HL-60/S4 (cell line): ENCODE measurements around the gene SLC6A13.

Experiments used
- in situ Hi-C: fragments of 300-500 bp; cut with MboI; formaldehyde crosslinking; loops from 2 replicates; pipeline ENCODE4 v1.14.3; 2022; ENCODE audit warnings: low sequenced_read_pairs

The SLC6A13 gene

DNA sequence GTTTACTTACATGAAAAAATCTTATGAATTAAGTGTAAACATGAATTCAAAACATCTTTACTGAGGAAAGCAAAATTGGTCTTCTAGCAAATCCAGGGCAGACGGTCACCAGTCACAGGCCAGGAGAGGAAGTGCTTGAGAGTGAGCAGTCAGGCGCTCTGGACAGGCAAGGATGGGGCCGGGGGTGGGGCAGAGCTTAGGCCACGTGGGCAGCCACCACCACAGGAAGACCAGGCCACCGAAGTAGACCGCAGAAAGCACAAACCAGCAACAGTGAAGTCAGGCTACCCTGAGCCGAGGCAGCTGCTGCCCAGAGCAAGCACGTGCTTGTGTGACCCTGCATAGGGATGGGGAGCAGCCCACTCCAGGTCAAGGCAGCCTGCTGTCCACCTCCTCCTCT lies 82.2 kb downstream of the SLC6A13 start:
- in situ Hi-C loops, result no loop called here

GRCh38 chr12:179885-180284 lies 82.8 kb downstream of the SLC6A13 start:
- in situ Hi-C loops, result no loop called here

- in situ Hi-C loops, result no loop called here
Measured at GRCh38 chr12:179131-179884, 83.3 kb downstream of the SLC6A13 start.

DNA sequence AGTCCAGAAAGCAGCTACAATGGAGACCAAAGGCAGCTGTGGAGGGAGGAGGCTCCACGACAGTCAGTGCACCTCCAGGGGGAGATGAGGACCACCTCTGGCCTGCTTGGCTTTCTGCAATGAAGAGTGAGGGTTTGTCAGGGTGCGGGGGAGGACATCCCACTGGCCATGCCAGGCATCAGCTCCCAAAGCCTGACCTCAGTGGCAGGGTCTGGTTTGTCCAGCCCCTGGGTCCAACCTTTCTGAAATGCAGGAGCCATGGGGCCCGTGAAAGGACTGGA lies 83.9 kb downstream of the SLC6A13 start:
- in situ Hi-C loops, result no loop called here

DNA sequence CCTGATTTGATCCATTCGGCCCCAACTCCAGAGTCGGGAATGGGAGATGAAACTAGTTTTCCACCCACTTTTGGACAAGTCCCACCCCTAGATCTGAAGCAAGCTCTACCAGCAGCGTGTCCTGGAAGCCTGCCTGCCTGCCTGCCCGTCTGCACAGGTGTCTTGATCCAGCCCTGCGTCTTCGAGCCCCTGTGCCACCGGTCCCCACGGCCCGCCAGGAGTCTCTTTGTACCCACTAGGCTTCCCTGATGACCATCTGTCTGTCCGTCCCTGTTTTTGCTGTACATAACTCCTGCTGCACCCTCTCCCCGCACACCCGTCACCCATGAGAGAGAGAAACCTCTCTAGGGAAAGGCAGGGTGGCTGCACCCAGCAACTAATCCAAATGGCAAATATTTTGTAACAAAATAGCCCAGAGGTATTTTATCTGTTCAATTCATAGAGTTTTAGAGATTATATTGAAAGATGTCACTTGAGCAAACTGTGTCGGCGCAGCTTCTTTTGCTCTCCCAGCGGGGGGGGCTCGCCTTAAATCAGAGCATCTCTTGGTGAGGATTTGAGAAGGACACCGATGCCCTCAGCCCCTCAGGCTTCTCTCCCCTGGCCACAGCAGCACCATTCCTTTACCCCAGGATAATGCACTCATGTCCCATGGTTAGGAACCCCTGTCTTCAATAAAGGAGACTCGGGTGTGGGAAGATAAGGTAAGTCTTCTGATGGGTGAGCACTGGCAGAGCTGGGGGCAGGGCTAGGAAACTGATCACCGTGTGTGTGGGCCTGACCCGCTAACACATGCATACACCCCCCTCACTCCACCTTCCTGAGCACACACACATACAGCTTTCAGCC lies 84.4 kb downstream of the SLC6A13 start:
- in situ Hi-C loops, result no loop called here

GRCh38 chr12:177336-177979 lies 85.2 kb downstream of the SLC6A13 start:
- in situ Hi-C loops, result no loop called here

DNA sequence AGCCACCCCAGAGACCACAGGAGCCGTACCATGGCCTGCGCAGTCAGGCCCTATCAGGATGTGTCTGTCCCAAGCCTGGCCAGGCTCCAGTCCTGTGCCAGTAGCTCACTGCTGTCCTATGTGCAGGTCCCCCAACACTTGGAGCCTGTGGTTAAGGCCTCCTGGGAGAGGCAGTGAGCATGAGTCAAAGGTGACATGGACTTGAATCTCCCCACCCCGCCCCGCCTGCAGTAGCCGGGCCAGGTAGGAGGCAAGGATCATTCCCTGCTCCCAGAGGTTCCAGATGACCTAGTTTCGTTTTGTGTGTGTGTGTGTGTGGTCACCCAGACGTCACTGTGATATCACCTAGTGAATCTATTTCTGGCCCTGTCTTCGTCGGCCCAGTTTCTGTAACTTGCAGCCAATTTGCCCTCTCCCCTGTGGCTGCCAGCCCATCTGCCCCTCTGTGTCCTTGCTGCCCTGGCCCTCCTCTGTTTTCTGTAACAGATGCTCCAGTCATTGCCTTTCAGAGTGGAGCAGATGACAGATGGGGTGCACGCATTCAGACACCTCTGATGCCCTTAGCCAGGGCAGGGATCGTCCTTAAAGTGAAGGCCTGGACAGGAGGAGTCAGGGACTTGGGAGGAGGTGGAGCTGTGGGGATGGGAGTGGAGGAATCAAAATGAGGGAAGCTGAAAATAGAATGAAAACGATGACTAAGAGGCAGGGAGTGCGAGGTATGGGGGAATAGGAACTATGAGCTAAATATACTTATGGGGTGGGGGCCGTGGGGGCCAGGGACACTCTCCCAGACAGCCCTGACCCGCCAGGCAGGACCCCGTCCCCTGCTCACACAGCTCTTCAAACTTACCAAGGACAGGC lies 86.1 kb downstream of the SLC6A13 start:
- in situ Hi-C loops, result no loop called here

DNA sequence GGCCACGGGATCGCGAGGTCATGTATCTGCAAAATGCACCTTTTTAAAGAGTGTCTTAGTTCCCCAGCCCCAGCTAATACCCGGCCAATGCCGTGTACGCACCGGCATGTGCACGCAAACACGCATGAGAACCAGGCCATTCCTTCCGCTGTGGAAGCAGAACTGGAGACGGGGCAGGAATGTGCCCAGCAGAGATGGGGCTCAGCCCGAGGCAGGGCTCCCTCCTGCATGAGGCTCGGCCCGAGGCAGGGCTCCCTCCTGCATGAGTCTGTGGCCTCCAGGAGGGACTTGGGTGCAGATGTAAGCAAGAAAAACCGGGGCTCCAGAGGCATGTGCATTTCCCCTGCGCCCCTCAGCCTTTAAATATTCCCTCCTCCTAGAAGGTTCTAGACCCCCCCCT lies 86.9 kb downstream of the SLC6A13 start:
- in situ Hi-C loops, result no loop called here

- in situ Hi-C loops, result no loop called here
Measured at GRCh38 chr12:175250-175649, 87.4 kb downstream of the SLC6A13 start.

DNA sequence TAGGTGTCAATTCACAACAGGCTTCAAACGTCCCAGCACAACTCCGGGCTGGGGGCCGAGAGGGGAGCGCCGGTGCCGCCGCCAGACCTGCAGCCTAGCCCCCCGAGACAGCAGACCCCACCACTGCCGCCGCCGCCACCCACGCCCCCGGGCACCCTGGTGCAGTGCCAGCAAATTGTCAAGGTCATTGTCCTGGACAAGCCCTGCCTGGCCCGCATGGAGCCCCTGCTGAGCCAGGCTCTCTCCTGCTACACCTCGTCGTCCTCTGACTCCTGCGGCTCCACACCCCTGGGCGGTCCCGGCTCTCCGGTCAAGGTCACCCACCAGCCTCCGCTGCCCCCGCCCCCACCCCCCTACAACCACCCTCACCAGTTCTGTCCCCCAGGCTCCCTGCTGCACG lies 88.0 kb downstream of the SLC6A13 start:
- in situ Hi-C loops, result no loop called here

GRCh38 chr12:174124-174523 lies 88.5 kb downstream of the SLC6A13 start:
- in situ Hi-C loops, result no loop called here

DNA sequence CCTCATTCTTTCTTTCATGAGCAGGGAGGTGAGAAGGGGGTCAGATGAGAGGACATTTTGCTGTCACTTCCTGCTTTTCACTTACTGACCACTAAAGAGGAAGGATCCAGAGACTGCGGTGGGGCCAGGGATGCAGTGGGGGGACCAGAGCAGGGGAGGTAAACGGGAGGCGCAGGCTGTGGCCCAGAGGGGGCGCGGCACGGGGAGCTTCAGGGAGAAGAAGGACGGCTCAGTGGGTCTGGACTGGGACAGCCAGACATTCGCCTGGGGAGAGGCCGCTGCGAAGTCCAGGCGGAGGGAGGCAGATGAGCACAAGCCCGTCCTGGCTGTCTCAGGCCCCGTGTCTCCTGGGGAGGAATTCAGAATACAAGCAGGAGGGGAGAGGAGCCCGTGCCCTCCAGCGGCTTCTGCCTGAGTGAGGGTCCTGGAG lies 89.9 kb downstream of the SLC6A13 start:
- in situ Hi-C loops, result no loop called here

- in situ Hi-C loops, result no loop called here
Measured at GRCh38 chr12:171743-172676, 90.6 kb downstream of the SLC6A13 start.

GRCh38 chr12:171276-171675 lies 91.4 kb downstream of the SLC6A13 start:
- in situ Hi-C loops, result no loop called here
